ENCODE measurements around the gene ARHGAP18. TPM values are rescaled to one million over a fixed set of nuclear protein-coding genes. Genes with fewer than 3 reads are reported as not detected.

Gene ARHGAP18
- total RNA-seq, 1 donor = 65.8 TPM

- TF ChIP-seq, protein P1, sequence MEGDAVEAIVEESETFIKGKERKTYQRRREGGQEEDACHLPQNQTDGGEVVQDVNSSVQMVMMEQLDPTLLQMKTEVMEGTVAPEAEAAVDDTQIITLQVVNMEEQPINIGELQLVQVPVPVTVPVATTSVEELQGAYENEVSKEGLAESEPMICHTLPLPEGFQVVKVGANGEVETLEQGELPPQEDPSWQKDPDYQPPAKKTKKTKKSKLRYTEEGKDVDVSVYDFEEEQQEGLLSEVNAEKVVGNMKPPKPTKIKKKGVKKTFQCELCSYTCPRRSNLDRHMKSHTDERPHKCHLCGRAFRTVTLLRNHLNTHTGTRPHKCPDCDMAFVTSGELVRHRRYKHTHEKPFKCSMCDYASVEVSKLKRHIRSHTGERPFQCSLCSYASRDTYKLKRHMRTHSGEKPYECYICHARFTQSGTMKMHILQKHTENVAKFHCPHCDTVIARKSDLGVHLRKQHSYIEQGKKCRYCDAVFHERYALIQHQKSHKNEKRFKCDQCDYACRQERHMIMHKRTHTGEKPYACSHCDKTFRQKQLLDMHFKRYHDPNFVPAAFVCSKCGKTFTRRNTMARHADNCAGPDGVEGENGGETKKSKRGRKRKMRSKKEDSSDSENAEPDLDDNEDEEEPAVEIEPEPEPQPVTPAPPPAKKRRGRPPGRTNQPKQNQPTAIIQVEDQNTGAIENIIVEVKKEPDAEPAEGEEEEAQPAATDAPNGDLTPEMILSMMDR (IDR thresholded peaks at IDR 0.05; ENCODE audit: insufficient read depth, low read length) = no peak
- no peak for DNase-seq (ENCODE audit: low read depth)
These were observed 144.6 kb downstream of the ARHGAP18 start for GRCh38 chr6:129565366-129565765.

DNA sequence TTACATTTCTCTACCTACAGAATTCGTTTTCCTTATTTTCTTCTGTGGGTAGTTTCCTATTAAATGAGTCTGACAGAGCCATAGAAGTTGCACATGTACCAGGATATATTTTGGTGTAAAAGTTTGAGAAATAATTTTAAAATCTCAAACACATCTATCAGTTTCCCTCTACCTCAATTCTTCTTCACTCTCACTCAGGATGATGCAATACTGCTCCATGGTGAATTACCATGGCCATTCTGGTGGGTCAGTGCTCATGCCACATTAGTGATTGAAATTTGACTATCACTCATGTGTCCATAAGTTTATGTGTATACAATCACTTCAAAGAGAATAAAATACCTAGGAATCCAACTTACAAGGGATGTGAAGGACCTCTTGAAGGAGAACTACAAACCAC is 151.7 kb downstream of the ARHGAP18 start:
- TF ChIP-seq, protein P1 (IDR thresholded peaks at IDR 0.05; ENCODE audit: insufficient read depth, low read length) = no peak
- no peak for DNase-seq (ENCODE audit: low read depth)
- H3K4me3 ChIP-seq (ENCODE audit: low read depth, low read length) = no peak overlapping the region

More at GRCh38 chr6:129565366-129565765, 144.6 kb downstream of the ARHGAP18 start:
- no peak overlapping the region for H3K4me3 ChIP-seq (ENCODE audit: low read depth, low read length)

- no peak overlapping the region for H3K4me3 ChIP-seq (ENCODE audit: low read depth, low read length)
- peak; percentile 95 for DNase-seq (ENCODE audit: low read depth)
- TF ChIP-seq, protein P1 (IDR thresholded peaks at IDR 0.05; ENCODE audit: insufficient read depth, low read length) = no peak
These were observed 154.7 kb downstream of the ARHGAP18 start for GRCh38 chr6:129555206-129555832.

DNA sequence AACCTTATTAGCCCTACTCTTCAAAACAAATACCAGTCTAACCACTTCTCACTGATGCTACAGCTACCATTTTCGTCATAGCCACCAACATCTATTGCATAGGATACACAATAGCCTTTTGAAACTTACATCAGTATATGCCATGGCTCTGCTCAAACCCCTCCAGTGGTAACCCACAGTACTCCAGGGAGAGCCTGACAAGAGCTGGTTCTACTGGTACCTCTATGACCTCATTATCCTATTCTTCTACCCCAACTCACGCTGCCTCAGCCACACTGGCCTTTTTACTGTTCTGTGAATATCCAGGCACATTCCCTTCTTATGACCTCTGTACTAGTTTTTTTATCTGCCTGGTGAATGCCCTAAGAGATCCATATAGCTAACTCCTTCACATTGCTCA is 157.6 kb downstream of the ARHGAP18 start:
- TF ChIP-seq, protein P1 (IDR thresholded peaks at IDR 0.05; ENCODE audit: insufficient read depth, low read length) = no peak
- DNase-seq (ENCODE audit: low read depth) = no peak
- H3K4me3 ChIP-seq (ENCODE audit: low read depth, low read length) = no peak overlapping the region

DNA sequence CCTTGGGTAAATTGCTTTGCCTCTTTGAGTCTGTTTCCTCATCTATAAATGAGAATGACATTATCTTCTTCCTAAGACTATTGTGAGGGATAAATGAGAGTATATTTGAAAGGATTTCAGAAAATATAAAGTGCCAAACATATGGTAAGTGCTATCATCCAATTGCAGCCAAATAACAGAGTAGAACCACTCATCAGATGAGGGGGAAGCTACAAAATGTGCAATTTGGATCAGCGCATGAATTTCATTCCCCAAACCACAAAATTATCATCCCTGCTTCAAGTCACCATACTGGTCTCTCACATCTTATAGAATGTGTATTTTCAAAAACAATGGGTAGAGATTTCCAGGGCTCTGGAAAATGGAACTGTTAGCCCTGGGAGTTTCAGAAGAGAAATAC is 158.5 kb downstream of the ARHGAP18 start:
- TF ChIP-seq, protein P1 (IDR thresholded peaks at IDR 0.05; ENCODE audit: insufficient read depth, low read length) = no peak
- DNase-seq (ENCODE audit: low read depth) = no peak
- no peak overlapping the region for H3K4me3 ChIP-seq (ENCODE audit: low read depth, low read length)

GRCh38 chr6:129546702-129547101 is 163.3 kb downstream of the ARHGAP18 start:
- no peak for DNase-seq (ENCODE audit: low read depth)
- H3K4me3 ChIP-seq (ENCODE audit: low read depth, low read length) = no peak overlapping the region
- TF ChIP-seq, protein P1 (IDR thresholded peaks at IDR 0.05; ENCODE audit: insufficient read depth, low read length) = no peak
